ENCODE data around the gene C1orf167. TPM values are rescaled to one million over a fixed set of nuclear protein-coding genes. Genes with fewer than 3 reads are reported as not detected.

Gene C1orf167
- total and polyA plus RNA-seq, 3 donors from 2014 or later, result 26.0 to 64.2 (median 34.5) TPM

DNA sequence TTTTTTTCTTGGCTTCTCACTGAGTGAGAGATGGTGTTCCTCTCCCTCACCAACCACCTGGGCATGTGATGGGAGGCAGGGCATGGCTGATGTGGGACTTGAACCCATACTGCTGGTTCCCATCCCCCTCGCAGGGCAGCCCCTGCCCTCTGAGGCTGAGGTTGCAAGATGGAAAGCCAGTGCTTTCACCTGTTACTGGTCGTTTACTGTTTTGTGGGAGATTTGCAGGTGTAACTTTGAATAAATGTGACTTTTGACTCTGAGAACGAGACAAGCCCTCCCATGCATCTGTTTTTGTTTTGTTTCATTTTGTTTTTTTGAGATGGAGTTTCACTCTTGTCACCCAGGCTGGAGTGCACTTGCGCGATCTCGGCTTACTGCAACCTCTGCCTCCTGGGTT, 21.6 kb downstream of the C1orf167 start:
- WGBS, 2 donors, result 88 to 96% methylated on average over 6 of the region's 6 CpGs
- no peak overlapping the region for H3K4me3 ChIP-seq
- no peaks in the 10 kb centered on the region for H3K27me3 ChIP-seq
- no peak overlapping the region for H3K27ac ChIP-seq
- TF ChIP-seq POLR2A (IDR thresholded peaks at IDR 0.05), result no peak
- TF ChIP-seq, protein P1, sequence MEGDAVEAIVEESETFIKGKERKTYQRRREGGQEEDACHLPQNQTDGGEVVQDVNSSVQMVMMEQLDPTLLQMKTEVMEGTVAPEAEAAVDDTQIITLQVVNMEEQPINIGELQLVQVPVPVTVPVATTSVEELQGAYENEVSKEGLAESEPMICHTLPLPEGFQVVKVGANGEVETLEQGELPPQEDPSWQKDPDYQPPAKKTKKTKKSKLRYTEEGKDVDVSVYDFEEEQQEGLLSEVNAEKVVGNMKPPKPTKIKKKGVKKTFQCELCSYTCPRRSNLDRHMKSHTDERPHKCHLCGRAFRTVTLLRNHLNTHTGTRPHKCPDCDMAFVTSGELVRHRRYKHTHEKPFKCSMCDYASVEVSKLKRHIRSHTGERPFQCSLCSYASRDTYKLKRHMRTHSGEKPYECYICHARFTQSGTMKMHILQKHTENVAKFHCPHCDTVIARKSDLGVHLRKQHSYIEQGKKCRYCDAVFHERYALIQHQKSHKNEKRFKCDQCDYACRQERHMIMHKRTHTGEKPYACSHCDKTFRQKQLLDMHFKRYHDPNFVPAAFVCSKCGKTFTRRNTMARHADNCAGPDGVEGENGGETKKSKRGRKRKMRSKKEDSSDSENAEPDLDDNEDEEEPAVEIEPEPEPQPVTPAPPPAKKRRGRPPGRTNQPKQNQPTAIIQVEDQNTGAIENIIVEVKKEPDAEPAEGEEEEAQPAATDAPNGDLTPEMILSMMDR (IDR thresholded peaks at IDR 0.05), result no peak
- H3K4me1 ChIP-seq, result peaks cover 33% of the 10 kb centered on the region
- H3K9me3 ChIP-seq, result no peaks in the 10 kb centered on the region
- H3K36me3 ChIP-seq (ENCODE audit: low read depth, missing control alignments), result no peaks in the 10 kb centered on the region
- no peak for DNase-seq
- intact Hi-C loops (cut with DNase I; ENCODE audit: low total_unique reads), result no loop called here

DNA sequence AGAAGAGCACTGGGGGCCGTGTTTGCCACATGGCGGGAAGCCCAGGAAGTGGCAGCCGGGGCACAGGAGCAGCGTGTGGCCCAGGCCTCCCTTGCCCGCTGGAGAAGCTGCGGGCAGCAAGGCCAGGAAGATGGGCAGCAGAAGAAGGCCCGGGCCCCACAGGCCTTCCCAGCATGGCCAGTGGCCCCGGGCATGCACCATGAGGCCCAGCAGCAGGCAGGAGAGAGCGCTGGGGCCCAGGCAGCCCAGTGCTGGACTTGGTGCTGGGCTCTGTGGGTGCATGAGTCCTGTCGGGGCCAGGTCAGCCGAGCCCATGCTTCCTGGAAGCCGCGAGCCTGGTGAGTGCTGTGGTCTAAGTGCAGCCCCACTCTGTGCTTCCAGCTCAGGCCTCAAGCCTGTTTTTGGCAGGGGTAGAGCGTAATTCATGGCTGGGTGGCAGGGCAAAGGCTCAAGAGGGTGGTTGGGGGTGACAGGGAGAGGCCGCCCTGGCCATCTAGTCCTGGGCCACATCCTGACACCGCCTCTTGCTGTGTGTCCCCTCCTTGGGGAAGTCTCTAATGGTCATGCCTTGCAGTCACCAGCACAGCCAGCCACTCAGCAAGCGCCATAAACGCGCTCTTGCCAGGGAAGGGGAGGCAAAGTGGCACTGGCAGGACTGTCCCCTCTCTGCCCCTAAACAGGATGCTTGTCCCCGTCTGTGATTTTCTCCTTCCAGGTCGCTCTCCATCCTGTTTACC, 22.4 kb downstream of the C1orf167 start:
- Histone ChIP-seq H3K9me3 (no peaks in the 10 kb centered on the region), H3K27ac (peak overlapping the region; percentile 54 to 58), H3K4me3 (no peak overlapping the region), H3K4me1 (peaks cover 42% of the 10 kb centered on the region), H3K36me3 (ENCODE audit: low read depth, missing control alignments) (no peaks in the 10 kb centered on the region), H3K27me3 (no peaks in the 10 kb centered on the region)
- intact Hi-C loops (cut with DNase I; ENCODE audit: low total_unique reads), result no loop called here
- WGBS, 2 donors, result 72 to 82% methylated on average over 5 to 18 of the region's 21 CpGs
- no peak for TF ChIP-seq POLR2A (IDR thresholded peaks at IDR 0.05)
- TF ChIP-seq, protein P1 (IDR thresholded peaks at IDR 0.05), result no peak
- no peak for DNase-seq

DNA sequence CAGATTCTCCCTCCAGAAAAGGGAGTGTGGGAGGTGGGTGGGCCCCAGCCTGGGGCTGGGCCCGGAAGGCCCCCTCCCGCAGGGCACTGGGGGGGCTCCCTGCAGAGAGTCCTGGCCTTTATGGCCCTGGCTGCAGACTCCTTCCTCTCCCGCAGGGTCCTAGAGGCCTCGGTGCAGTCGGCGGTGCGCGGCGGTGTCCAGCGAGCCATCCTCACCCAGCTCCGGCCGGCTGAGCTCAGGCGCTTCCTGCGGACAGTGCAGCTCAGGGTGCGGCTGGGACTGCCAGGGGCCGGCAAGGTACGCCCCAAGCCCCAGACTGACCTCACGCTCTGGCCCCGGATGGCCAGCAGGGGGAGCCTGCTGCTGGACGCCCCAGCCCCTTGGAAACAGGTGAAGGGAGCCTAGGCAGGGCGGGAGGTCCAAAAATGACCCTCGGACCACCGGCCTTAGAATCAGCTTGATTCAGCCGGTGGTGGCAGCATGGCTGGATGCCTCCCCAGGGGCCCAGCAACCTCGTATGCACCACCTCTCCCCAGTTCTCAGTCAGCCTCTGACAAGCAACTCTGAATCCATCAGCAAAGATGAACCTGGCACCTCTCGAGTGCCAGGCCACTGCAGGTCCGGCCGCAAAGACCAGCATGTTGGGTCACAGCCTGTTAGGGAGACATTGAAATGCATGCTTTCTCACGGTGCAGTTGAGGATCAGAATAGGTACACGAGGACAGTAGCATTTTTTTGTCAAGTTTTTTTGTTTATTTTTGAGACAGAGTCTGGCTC, 23.2 kb downstream of the C1orf167 start:
- H3K27ac ChIP-seq, result peak overlapping the region; percentile 58 to 96
- intact Hi-C loops (cut with DNase I; ENCODE audit: low total_unique reads), result no loop called here
- no peaks in the 10 kb centered on the region for H3K36me3 ChIP-seq (ENCODE audit: low read depth, missing control alignments)
- H3K9me3 ChIP-seq, result no peaks in the 10 kb centered on the region
- 28 to 35% methylated on average over 5 to 29 of the region's 30 CpGs for WGBS, 2 donors
- H3K27me3 ChIP-seq, result no peaks in the 10 kb centered on the region
- peaks cover 49% of the 10 kb centered on the region for H3K4me1 ChIP-seq
- H3K4me3 ChIP-seq, result no peak overlapping the region
- no peak for TF ChIP-seq POLR2A (IDR thresholded peaks at IDR 0.05)
- TF ChIP-seq, protein P1 (IDR thresholded peaks at IDR 0.05), result peak; percentile 72 to 79 (median 76)
- DNase-seq, result peak; percentile 76

DNA sequence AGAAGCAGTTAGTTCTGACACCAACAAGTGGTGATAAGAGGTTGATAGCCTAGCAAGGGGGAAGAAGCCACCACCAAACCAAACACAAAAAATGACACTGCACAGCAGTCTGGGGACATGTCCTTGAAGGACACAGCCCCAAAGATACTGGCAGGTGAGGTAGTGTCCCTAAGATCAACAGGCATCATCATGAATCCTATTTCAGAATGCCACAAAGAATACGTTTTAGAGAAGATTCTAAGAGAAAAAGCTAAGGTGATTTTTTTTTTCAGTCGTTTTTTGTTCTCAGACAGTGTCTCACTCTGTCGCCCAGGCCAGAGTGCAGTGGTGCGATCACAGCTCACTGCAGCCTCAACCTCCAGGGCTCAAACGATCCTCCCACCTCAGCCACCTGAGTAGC, 24.2 kb downstream of the C1orf167 start:
- Histone ChIP-seq H3K9me3 (no peaks in the 10 kb centered on the region), H3K36me3 (ENCODE audit: low read depth, missing control alignments) (no peaks in the 10 kb centered on the region)
- 56 to 66% methylated on average over 5 of the region's 5 CpGs for WGBS, 2 donors

More for the DNA sequence above, 24.2 kb downstream of the C1orf167 start:
- no peak overlapping the region for H3K4me3 ChIP-seq
- intact Hi-C loops (cut with DNase I; ENCODE audit: low total_unique reads), result no loop called here
- no peak for TF ChIP-seq POLR2A (IDR thresholded peaks at IDR 0.05)
- TF ChIP-seq, protein P1 (IDR thresholded peaks at IDR 0.05), result no peak
- peaks cover 56% of the 10 kb centered on the region for H3K4me1 ChIP-seq
- H3K27ac ChIP-seq, result peak overlapping the region; percentile 96
- H3K27me3 ChIP-seq, result no peaks in the 10 kb centered on the region
- DNase-seq, result no peak

Data from testis (tissue), 3 donors.